GM18520 (cell line): ENCODE measurements around the gene EFHC1.
"Not testable (repeated sequence)": the region's sequence is repeated elsewhere in the genome, so short reads cannot be mapped to it uniquely, and the experiment has no call there.

Experiments
- ATAC-seq: cut with Tn5 transposase; IDR thresholded peaks from one replicate; pipeline ENCODE4 v1.9.1; 2021; ENCODE audit not compliant: unreplicated experiment

Gene EFHC1

DNA sequence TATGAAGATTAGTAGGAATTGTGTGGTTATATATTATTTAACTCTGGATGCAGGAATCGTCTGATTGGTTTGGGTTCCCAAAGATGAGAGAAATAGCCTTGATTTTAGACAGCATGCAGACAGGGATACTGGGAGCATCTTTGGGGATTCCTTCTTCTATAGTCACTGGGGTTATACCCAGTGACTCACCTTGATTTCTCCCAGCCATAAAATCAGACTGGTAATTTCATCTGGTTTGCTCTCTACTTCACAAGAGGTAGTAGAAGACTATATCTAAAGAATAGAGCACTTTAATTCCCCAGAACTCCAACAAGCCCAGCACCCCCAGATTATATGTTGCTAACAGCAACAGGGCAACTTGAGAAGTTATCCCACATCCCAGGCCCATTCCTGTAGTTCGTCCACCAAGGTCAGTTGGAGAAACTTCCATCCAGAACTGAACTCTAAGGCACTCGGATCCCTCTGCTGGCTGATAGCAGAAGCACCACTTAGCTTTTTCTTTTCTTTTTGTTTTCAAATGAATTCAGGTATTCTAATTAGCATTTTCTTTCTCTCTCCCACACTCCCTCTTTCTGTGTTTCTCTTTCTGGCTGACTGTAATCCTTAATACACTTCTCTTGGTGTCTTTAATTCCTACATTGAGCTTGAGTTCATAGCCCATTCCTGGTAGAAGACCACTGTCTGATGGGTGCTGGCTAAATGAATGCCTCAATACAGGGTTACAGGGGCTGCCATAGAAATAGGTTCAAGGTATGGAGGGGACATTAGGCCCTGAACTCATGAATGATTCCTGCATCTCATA lies 20.4 kb upstream of the EFHC1 start:
- ATAC-seq, result no peak

DNA sequence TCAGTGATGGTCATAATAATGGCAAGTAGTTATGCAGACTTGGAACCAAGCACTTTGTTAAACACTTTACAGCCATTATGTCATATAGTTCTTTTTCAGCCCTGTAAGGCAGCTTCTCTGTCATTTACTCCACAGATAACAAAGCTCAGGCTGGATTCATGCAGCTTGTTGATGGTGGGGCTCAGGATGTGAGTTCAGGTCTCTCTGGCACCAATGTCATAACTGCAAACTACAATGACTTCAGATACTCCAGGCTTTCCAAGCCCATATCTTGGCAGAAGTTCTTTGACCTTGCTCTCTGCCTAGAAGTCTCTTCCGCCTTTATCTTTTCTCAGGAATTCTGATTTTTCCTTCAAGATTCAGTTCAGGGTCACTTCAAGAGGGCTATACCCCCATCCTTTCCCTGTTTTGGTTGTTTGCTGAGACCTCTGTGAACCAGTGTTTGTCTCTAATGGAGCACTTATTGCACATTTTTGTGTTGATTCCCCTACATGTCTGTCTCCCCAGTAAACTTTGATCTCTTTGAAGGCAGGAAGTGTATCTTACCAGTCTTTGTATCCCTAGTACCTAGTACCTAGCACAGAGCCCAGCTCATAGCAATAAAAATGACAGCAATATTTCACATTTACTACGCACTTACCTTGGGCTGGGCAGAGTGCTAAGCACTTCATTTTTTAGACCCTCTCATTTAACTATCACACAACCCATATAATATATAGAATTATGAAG lies 19.7 kb upstream of the EFHC1 start:
- no peak for ATAC-seq

DNA sequence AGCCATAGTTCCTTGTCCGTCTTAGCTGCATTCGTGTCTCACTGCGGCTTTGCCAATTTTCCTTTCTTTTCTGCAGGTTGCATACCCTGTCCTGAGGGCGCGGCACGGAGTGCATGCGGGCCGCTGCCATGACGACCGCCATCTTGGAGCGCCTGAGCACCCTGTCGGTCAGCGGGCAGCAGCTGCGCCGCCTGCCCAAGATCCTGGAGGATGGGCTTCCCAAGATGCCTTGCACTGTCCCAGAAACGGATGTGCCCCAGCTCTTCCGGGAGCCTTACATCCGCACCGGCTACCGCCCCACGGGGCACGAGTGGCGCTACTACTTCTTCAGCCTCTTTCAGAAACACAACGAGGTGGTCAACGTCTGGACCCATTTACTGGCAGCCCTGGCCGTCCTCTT lies 17.1 kb upstream of the EFHC1 start:
- ATAC-seq, result no peak

DNA sequence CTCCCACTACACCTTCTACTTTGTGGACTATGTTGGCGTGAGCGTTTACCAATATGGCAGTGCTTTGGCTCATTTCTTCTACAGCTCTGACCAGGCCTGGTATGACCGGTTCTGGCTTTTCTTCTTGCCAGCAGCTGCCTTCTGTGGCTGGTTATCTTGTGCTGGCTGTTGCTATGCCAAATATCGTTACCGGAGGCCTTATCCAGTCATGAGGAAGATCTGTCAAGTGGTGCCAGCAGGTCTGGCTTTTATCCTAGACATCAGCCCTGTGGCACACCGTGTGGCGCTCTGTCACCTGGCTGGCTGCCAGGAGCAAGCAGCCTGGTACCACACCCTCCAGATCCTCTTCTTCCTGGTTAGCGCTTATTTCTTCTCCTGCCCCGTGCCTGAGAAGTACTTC lies 16.5 kb upstream of the EFHC1 start:
- no peak for ATAC-seq

DNA sequence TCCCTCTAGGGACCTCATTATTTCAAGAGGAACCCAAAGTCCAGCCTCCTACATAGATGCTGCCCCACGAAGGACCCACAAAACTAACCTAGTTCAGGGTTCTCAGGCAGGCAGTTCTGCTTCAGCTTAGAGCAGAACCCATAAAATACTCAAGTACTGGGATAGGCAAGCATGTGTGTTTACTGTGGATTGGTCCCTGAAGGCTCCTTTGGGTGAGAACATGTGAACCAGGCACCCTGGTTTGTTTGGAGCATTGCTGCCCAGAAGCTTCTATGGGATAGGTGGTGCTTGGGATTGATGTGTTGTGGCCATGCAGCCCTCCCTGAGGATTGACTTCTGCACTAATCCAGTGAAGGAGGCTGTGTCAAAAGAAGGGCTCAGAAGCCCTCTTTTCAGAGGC lies 14.9 kb upstream of the EFHC1 start:
- ATAC-seq, result no peak

DNA sequence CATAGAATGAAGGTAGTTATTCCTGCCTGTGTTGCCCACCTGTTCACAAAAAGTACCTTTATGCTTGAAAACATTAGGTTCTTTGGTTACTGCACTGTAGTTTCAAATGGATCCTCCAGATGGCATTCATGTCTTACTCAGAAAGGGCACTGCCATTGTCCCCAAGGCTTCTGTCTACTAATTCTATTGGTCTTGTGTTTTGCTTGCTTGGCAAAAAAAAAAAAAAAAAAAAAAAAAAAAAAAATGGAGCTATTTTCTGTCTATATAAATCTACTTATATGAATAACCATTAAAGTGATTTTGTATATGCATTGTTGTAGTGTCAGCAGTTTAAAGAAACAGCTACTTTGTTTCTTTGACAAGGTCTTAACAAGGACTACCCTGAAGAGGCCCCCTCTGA lies 12.7 kb upstream of the EFHC1 start:
- no peak for ATAC-seq

DNA sequence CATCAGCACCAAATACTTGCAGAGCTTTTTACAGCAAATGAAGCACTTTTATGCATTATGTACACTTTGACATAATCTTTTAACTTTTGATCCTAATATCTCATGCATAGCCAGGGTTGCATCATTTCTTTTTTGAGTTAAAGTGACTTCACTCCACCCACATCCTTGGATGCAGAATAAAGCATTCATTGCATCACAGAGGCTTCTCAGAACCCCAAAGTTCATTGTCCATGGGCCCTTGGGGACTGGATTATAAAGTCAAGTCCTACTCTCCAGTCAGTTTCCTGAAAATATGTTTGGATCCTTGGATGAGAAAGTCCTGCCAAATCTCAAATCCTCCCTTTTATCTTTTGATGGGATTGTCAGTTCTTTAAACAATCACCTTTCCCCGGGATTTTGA lies 10.6 kb upstream of the EFHC1 start:
- ATAC-seq, result no peak

DNA sequence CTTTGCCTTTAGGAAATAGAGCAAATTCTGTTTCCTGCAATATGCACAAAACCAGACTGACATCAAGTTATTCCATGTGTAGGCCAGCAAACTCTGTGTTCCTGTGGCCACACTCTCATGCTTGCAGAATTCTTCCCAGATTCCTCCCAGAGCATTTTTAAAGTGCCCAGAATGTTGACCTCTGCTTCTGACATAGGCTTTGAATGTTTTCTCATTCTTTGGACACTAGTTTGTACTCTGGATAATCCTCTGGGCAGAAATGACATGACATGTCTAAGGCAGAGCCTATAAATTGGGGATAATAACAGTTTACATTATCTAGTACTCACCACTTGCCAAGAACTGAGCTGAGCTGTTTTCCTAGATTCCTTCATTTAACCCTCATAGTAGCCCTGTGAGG lies 9.2 kb upstream of the EFHC1 start:
- ATAC-seq, result no peak

DNA sequence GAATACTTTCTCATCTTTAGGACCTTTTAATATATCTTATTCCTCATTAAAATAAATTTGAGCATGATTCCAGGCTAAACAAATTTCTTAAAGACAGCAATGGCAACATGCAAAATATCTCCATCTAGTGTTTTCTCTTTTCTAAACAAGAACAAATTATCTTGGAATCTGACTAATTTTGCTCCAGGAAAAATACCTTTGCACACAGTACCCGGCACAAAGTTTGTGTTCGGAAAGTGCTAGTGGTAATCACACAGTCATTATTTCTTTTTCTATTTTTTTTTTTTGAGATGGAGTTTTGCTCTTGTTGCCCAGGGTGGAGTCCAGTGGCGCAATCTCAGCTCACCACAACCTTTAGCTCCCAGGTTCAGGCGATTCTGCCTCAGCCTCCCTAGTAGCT lies 8.2 kb upstream of the EFHC1 start:
- ATAC-seq, result no peak

DNA sequence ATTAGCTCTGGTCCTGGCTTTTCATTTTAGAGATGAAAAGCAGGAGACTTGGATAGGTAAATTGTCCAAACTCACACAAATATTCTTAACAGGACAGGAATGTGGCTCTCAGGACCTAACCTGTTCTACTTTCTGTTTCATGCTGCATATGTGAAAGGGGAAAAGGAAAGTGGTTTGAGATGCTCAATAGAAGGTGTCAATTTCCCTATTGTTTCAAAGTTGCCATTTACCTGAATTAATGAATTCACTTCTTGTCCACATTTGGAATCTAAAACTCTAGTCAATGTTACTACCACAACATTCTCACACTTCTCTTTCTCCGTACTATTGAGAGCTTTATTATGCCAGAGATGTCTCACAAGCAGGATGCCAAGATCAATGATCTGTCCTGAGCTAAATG lies 4.8 kb upstream of the EFHC1 start:
- ATAC-seq, result no peak

DNA sequence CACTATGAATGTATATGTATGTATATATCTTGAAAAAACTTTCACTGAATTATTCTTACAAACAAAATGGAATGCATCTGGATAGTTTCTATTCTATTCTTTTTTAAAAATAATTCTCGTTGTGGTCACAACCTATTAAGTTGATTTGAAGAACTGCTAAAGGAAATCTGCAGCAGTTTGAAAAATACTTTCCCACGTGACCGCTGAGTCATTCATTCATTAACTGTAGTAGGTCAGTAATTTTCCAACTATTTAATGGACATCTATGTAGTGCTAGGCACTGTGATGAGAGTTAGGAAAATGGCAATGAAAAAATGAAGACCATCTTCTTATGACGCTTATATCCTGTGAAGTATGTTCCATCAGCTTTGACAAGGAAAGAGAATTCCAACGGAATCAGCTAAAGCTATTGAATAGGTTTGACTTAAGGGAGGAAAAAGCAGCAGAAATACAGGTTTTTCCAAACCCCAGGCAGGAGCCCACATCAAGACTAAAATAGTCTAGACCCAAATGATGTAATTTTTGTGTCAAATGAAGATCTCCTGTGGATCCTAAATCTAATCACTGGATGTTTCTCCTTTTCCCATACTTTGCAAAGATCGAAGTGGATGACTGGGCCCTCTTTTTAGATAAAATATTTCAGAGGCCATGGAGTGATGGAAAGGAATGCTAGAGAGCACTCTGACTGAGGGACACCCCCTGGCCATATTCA lies 4.1 kb upstream of the EFHC1 start:
- ATAC-seq, result no peak

DNA sequence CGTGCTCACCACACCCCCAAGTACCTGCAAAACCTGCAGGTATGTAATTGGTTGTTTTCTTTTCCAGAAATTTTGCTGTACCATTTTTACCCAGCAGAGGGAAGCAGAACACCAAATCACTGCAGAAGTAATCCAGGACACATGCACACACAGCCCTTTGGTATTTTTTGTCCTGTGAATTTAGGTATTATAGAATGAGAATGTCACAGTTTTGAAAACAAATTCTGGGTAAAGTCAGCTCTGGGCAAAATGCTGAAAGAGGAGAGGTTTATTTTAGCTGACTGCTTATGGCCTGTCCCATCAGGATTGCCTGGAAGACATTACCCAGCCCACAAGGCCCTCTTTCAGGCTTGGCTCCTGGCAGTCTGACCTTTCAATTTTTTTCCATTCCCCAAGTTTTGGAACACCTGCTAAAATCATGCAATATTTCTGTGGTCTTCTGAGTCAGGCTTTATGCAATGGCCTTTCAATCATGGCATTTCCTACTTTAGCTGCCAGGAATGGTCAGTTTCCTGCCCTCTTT lies 3.5 kb upstream of the EFHC1 start:
- ATAC-seq, result no peak

DNA sequence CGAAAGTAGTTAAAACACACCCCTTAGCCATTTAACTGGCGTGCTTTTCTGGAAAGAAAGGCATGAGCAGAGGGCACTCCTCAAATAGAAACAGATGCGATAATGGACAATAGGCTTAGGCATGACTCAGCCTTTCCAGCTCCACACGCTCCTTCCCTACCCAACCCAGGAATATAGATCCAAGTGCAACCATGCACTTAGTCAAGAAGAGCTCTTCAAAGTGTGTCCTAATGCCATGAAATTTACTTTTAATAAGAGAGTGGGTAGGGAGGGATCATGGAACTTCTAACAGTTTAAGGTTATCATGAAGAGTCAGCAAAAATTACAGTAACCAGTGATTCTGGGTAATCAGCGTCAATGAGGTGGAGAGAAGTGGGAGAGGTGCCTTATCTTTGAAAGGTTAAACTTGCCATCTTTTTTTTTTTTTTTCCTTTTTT lies 2.4 kb upstream of the EFHC1 start:
- ATAC-seq, result no peak

DNA sequence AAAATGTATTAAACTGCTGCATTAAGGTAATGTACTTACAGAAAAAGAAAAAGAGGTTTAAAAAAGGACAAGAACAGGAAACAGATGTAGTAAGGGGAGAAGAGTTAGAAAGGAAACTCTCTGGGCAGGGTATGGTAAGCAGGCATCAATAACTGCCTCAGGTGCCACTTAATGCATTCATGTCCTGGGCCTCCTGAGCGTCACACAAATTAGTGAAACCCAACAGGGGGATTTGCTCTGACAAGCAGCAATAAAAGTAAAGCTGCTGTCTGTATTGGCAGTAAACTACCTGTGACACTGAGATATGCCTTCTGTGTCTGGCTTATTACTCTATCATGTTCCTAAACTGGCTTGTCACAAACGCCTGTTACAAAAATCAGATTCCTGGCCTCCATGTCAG lies 1.5 kb upstream of the EFHC1 start:
- no peak for ATAC-seq

DNA sequence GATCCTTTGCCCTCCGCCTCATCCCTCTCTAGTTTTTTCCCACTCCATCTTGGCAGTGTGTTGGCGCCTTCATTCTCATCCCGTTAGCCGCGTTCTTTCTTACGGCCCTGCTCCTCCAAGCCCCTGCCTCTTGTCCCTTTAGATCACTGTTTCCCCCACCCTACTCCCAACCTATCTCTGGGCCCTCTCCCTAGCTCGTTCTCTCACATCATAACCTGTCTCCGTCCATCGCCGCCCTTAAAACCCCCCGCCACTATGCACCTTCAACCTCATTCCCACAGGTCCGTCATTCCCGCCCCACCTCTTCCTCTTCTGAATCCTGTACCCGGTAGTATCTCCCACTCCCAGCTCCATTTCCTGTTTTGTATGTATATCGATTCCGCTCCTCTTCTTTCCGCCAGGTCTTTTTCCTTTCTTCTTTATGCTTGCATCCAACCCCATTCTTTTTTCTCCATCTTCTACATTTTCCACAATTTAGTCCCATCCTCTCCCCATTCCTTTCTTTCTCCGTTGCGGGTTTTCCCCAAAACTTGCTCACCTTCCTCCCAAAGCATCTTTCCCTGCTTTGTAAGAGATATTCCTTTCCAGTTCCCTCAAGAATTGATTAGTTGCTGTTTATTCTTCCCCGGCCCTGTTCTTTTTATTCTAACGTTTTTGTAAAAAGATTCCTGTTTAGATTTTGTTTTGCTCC lies 671 bp downstream of the EFHC1 start:
- no peak for ATAC-seq

DNA sequence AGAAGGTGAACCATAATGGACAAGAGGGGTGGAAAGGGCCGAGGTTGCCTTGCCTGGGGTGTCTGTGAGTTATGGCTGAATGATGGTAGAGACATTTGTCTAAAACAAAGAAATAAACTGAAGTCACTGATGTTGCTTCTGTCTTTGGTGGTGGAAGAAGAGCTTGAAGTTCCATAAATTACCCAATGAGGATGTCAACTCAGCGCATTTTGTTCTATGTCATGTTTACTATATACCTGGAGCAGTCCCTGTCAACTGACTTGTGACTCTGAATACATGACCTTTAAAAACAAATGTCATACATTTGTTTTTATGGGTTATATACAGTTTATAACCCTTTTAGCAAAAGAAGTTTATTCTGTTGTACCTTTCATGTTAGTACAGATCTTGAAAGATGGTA lies 2.0 kb downstream of the EFHC1 start:
- no peak for ATAC-seq

DNA sequence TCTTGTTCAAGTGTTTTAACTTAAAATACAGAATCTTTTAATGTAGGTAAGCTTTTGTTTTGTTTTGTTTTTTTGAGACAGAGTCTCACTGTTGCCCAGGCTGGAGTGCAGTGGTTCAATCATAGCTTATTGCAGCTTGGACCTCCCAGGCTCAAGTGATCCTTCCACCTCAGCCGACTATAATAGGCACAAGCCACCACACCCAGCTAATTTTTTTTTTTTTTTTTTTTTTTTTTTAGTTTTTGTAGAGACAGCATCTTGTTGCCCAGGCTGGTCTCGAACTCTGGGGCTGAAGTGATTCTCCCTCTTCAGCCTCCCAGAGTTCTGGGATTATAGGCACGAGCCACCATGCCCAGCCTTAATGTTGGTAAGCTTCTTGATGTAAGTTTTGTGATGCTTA lies 3.3 kb downstream of the EFHC1 start:
- ATAC-seq, result no peak

DNA sequence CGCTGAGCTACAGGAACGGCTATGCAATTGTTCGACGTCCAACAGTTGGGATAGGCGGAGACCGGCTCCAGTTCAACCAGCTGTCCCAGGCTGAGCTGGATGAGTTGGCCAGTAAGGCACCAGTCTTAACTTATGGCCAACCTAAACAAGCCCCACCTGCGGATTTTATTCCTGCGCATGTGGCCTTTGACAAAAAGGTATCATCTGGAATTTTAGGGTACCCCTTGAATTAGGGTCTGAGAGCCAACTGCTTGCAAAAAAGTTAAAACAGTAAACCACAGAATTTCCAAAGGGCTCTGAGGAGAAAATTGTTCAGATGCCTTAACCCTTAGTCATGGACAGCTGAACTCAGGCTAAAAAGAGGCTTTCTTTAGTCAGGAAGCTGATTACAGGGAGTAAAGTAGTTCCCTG lies 3.8 kb downstream of the EFHC1 start:
- ATAC-seq, result no peak

DNA sequence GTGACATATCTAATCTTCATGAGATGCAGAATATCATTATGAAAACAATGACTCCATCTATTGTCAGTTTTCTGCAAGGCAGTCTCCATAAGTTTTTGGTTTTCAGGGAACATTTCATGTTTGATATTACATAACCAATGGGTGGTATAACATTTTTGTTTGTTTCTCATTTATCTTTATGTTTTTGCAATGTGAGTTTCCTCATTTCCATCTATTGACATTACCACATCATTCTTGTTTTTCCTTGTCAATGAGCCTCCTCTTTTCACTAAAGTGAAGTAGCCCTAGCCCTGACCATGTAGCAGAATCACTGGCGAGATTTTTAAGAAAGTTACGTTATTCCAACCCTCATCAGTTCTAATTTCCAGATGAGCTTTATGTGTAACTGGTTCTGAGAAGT lies 4.4 kb downstream of the EFHC1 start:
- ATAC-seq, result no peak

DNA sequence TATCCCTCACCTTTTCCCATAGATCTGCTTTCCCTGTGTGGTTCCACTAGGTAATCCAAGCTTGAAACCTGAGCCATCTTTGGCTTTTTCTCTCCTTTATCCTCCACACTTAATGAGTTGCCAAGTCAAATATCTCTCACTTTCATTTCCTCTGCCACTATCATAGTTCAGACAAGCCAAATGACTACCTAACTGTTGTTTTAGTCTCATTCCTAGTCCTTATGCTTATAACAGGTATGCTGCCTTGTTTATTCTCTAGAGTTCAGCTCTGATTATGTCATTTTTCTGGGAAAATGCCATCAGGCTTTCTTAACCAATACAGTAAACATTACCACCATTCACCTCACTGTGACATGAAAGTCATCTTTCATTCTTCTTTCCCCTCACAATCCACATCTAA lies 6.5 kb downstream of the EFHC1 start:
- ATAC-seq, result no peak

DNA sequence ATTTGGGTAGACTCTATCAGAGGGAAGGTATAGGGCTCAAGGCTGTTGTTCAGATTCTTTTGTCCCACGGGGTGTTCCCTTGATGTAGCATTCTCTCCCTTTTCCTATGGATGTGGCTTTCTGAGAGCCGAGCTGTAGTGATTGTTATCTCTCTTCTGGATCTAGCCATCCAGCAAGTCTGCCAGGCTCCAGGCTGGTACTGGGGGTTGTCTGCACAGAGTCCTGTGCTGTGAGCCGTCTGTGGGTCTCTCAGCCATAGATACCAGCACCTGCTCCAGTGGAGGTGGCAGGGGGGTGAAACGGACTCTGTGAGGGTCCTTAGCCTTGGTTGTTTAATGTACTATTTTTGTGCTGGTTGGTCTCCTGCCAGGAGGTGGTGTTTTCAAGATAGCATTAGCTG lies 13.2 kb downstream of the EFHC1 start:
- not testable (repeated sequence) for ATAC-seq
